Left lung (tissue), 10 donors: ENCODE results near the gene ARID5A. TPM values are rescaled to one million over a fixed set of nuclear protein-coding genes. Genes with fewer than 3 reads are reported as not detected.

Experiments
- ATAC-seq: fragments of 200-7000 bp; cut with Tn5 transposase; one replicate; pipeline ENCODE4 v1.9.1; 2020; ENCODE audit warnings: moderate library complexity
- DNase-seq, 4 donors: peaks; one replicate each; pipeline ENCODE4 v3.0.0-alpha.2; 2013 to 2020
- H3K27ac ChIP-seq, 2 donors: fragments of 200-600 bp; sonication (generic) in 1 of 2; one replicate each; pipeline versions ENCODE4 v1.5.0 to v1.8.0; 2020 to 2021
- H3K27me3 ChIP-seq, 2 donors: fragments of 200-600 bp; sonication (generic) in 1 of 2; one replicate each; pipeline versions ENCODE4 v1.5.0 to v1.8.0; 2020 to 2021
- H3K36me3 ChIP-seq, 2 donors: fragments of 200-600 bp; sonication (generic) in 1 of 2; one replicate each; pipeline versions ENCODE4 v1.5.0 to v1.8.0; 2020 to 2021
- H3K4me1 ChIP-seq, 2 donors: fragments of 200-600 bp; one replicate each; pipeline ENCODE4 v1.8.0; 2021
- H3K4me3 ChIP-seq, 2 donors: fragments of 200-600 bp; sonication (generic) in 1 of 2; one replicate each; pipeline versions ENCODE4 v1.5.0 to v1.8.0; 2020 to 2021; ENCODE audit warnings: mild to moderate bottlenecking in 1 of 2
- H3K9me3 ChIP-seq, 2 donors: fragments of 200-600 bp; sonication (generic) in 1 of 2; one replicate each; pipeline versions ENCODE4 v1.5.0 to v1.8.0; 2020 to 2021
- intact Hi-C, 2 donors: fragments of 100-400 bp; cut with DNase I; formaldehyde crosslinking; loops; one replicate each; pipeline versions ENCODE4 v1.11.2 to v1.14.2; 2022
- polyA plus RNA-seq, 6 donors: library from polyadenylated mRNA; unstranded; fragments of 120-200 nt; gene quantifications; one replicate each; pipeline ENCODE4 v1.2.1, GENCODE V29; 2013; ENCODE audit not compliant: insufficient read length in 6 of 6
- total RNA-seq, 2 donors: library from RNA; stranded (reverse); fragmentation: NEBNext Ultra II Directional; extraction: Animal tissue kit (Norgen Biotek cat#: 25700); gene quantifications; one replicate each; pipeline ENCODE4 v1.2.1, GENCODE V29; 2021
- TF ChIP-seq, protein P1 (sequence below), 2 donors: fragments of 200-600 bp; sonication (generic) in 1 of 2; IDR thresholded peaks; one replicate each; pipeline versions ENCODE4 v1.5.0 to v1.8.0; 2021; ENCODE audit warnings: antibody characterized with exemption in 2 of 2
- donor health status: DM: no; HTN: yes; CAD: no.
- donor health status: DM: no; HTN: no; CAD: no.

ARID5A gene
- total and polyA plus RNA-seq, 8 donors, result 6.6 to 30.9 (median 7.5) TPM

DNA sequence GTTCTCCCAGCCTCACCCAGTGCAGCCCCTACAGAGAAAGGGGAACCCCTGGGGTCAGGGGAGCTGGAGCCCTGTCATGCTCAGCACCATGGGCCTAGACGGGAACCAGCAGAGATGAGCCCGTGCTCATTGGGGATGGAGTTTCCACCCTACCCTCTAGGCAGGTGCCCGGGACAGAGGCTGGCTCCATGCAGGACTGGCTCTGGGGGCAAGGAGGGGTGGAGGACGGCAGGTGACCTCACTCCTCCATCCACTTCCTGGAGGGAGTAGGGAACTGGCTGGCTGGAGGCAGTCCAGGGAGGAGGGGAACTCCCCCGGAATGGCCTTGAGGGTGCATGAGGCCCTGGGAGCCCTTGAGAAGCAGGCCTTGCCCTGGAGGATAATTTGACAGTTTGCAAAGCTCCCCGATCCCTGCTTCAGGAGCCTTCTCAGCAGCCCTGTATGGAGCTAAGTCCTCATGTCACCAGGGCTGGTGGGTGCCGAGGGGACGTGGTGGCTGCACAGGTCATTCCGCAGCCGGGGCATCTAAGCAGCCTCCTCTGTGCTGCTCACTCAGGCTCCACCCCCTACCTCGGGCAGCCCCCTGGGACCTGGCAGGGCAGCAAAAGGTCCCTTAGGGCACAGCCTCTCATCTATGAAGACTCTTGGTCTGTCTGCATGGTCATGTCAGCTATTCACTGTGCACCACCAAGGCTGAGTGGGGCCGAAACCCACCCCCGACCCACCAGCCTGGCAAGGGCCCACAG lies 33.5 kb upstream of the ARID5A start:
- H3K27me3 ChIP-seq, result peaks cover 9 to 28% of the 10 kb centered on the region in 2 donors
- TF ChIP-seq, protein P1, sequence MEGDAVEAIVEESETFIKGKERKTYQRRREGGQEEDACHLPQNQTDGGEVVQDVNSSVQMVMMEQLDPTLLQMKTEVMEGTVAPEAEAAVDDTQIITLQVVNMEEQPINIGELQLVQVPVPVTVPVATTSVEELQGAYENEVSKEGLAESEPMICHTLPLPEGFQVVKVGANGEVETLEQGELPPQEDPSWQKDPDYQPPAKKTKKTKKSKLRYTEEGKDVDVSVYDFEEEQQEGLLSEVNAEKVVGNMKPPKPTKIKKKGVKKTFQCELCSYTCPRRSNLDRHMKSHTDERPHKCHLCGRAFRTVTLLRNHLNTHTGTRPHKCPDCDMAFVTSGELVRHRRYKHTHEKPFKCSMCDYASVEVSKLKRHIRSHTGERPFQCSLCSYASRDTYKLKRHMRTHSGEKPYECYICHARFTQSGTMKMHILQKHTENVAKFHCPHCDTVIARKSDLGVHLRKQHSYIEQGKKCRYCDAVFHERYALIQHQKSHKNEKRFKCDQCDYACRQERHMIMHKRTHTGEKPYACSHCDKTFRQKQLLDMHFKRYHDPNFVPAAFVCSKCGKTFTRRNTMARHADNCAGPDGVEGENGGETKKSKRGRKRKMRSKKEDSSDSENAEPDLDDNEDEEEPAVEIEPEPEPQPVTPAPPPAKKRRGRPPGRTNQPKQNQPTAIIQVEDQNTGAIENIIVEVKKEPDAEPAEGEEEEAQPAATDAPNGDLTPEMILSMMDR (IDR thresholded peaks at IDR 0.05), result no peak
- no peaks in the 10 kb centered on the region for H3K36me3 ChIP-seq
- ATAC-seq, result peak; percentile 10
- intact Hi-C loops, result no loop called here
- H3K4me1 ChIP-seq, result peaks cover 12 to 40% of the 10 kb centered on the region in 2 donors
- no peak for DNase-seq
- H3K4me3 ChIP-seq, result no peak overlapping the region
- H3K9me3 ChIP-seq, result no peaks in the 10 kb centered on the region
- H3K27ac ChIP-seq, result peak overlapping the region in 1 of 2 donors; percentile 41

DNA sequence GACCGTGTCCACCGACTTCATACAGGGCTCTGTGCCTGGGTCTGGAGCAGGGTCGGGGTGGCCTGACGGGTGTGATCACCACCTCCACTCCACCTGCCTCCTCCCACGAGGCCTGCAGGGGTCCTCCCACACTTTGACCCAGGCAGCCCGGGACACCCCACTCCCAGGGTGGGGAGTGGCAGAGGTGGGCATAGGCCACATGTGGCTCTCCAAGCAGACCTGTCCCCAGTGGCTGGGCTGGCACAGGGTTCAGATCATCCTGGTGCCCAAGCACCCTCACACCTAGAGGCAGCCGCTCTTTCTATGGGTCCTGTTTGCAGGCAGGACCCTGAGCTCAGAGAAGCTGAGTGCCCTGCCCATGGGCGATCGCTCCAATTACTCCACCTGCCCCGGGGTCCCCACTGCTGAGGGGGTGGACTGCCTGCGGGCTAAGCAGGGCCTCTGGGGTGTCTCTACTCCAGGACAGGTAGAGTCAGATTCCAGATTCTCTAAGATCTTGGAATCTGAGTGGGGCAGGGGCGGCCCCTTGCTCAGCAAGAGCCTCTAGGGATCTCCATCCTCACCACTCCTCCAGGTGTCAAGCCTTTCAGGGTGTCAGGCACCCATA lies 32.8 kb upstream of the ARID5A start:
- TF ChIP-seq, protein P1 (IDR thresholded peaks at IDR 0.05), result no peak
- no peak overlapping the region for H3K4me3 ChIP-seq
- peaks cover 16 to 47% of the 10 kb centered on the region in 2 donors for H3K4me1 ChIP-seq
- DNase-seq (no peak), ATAC-seq (no peak)
- no peaks in the 10 kb centered on the region for H3K36me3 ChIP-seq
- intact Hi-C loops, result no loop called here
- H3K27ac ChIP-seq, result no peak overlapping the region
- peaks cover 9 to 32% of the 10 kb centered on the region in 2 donors for H3K27me3 ChIP-seq
- H3K9me3 ChIP-seq, result no peaks in the 10 kb centered on the region

DNA sequence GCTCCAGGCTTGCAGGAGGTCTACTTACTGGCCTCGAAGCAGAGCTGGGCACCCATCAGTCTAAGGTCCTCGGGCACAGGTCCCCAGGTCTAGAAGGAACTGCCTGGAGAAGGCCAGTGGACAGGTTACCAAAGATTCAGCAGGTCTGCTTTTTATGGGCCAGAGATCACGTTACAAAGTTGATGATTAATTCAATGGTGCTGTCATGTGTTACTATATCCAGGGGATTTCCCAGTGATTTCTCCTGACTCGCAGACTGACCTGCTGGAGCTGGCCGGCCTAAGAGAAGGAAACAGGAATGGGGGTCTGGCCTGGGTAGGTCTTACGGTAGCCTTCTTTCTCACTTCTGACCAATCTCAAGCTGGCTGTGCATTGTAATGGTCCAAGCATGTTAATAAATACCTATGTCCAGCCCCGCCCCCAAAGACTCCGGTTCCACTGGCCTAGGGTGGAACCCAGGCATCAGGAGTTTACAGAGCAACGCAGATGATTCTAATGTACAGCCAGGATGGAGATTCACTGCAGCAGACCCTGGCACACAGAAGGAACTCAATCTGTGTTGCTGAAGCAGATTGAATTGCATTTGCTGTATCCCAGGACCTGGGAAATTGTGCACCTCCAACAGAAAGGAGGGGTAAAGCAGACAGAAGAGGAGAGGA lies 31.2 kb upstream of the ARID5A start, which contains the start of gene NEURL3:
TSS of gene NEURL3 (minus strand) at position 127 of the 659 bp plus-strand sequence. CDS start at position 56, 71 bp downstream.
- DNase-seq, result no peak

DNA sequence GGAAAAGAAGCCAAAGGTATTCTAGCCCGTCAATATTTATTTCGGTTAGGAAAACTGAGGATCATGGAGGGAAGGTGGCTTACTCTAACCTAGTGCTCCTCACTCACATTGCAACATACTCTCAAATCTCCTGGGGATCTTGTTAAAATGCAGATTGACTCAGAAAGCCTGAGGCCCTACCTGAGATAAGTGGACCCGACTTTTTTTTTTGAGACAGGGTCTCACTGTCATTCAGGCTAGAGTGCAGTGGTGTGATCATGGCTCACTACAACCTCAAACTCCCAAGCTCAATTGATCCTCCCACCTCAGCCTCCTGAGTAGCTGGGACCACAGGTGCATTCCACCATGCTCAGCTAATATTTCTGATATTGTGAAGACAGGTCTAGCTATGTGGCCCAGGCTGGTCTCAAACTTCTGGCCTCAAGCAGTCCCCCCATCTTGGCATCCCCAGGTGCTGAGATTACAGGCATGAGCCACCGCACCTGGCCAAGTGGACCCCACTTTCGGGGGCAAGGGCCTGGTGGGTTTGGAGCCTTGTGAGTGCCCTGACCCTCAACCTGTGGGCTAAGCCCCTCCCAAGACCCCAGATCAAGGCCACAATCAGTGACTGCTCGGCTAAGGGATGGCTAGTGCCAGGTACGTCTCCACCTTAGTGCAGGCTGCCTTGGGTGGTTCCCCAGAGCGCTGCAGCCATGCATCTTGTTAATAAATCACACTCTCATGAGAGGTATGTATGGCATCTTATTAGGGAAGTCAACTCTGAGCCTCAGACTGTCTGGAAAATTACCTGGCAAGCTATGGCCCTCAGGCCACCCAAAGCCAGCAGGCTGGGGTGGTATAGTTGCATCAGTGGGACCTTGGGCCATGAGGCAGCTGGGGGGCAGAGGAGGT lies 30.3 kb upstream of the ARID5A start:
- intact Hi-C loops, result loop anchor here in 1 of 2 donors (5.0 kb wide), 1 partner anchor 99 kb away; no protein-coding TSS in a partner anchor
- Histone ChIP-seq H3K4me3 (no peak overlapping the region), H3K4me1 (peaks cover 19 to 55% of the 10 kb centered on the region in 2 donors), H3K9me3 (no peaks in the 10 kb centered on the region), H3K36me3 (no peaks in the 10 kb centered on the region), H3K27ac (no peak overlapping the region), H3K27me3 (peaks cover 0 to 18% of the 10 kb centered on the region in 2 donors)
- DNase-seq, result no peak
- TF ChIP-seq, protein P1 (IDR thresholded peaks at IDR 0.05), result no peak
- no peak for ATAC-seq

More for the DNA sequence above, 31.2 kb upstream of the ARID5A start, which contains the start of gene NEURL3:
- H3K4me1 ChIP-seq, result peaks cover 19 to 55% of the 10 kb centered on the region in 2 donors
- no peaks in the 10 kb centered on the region for H3K9me3 ChIP-seq
- no peak within 1 kb of the TSS for H3K4me3 ChIP-seq
- H3K27me3 ChIP-seq, result peaks cover 4 to 27% of the 10 kb centered on the region in 2 donors
- H3K36me3 ChIP-seq, result no peaks in the 10 kb centered on the region
- intact Hi-C loops, result loop anchor here in 1 of 2 donors (5.0 kb wide), 1 partner anchor 98 kb away; no protein-coding TSS in a partner anchor
- no peak within 1 kb of the TSS for H3K27ac ChIP-seq
- peak; percentile 15 for ATAC-seq
- TF ChIP-seq, protein P1 (IDR thresholded peaks at IDR 0.05), result no peak
